ENCODE results near the gene TBC1D20.

DNA sequence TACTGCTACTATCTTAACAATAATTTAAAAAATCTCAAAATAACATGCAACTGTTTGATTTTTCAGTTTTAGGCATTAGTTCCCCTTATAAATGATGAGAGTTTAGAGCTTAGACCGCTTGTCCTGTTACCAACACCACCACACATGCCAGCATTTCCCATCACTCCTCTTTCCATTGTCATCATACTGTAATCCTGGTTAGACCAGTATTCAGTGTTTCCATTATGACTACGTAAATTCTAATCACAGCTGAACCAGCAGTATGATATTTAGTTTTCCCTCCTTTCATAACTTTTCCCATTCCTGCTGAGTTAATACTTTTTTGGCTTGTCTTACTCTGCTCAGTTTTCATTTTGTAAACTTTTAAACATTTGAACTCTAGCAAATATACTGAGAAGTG is 12.2 kb upstream of the TBC1D20 start:
- no peak for TF ChIP-seq POLR2A (IDR thresholded peaks at IDR 0.05)
- TF ChIP-seq, protein P1, sequence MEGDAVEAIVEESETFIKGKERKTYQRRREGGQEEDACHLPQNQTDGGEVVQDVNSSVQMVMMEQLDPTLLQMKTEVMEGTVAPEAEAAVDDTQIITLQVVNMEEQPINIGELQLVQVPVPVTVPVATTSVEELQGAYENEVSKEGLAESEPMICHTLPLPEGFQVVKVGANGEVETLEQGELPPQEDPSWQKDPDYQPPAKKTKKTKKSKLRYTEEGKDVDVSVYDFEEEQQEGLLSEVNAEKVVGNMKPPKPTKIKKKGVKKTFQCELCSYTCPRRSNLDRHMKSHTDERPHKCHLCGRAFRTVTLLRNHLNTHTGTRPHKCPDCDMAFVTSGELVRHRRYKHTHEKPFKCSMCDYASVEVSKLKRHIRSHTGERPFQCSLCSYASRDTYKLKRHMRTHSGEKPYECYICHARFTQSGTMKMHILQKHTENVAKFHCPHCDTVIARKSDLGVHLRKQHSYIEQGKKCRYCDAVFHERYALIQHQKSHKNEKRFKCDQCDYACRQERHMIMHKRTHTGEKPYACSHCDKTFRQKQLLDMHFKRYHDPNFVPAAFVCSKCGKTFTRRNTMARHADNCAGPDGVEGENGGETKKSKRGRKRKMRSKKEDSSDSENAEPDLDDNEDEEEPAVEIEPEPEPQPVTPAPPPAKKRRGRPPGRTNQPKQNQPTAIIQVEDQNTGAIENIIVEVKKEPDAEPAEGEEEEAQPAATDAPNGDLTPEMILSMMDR (IDR thresholded peaks at IDR 0.05 in 4 of 5, conservative IDR thresholded peaks at IDR 0.05 in 1 of 5) = no peak

All from gastrocnemius medialis (tissue), 4 donors.